OCI-LY1 (cell line): ENCODE measurements around the gene RAPGEF6.

Experiments
- H2AFZ ChIP-seq: fragments of 200-600 bp; sonication (generic), shearing (Covaris generic); 2 replicates; pipeline ENCODE4 v1.6.0; 2014; ENCODE audit warnings: antibody characterized with exemption, mild to moderate bottlenecking, low read length
- H3F3A ChIP-seq: fragments of 200-600 bp; sonication (generic), shearing (Covaris generic); 2 replicates; pipeline ENCODE4 v1.6.0; 2014; ENCODE audit warnings: mild to moderate bottlenecking, antibody characterized with exemption, low read length, moderate library complexity; ENCODE audit not compliant: insufficient read depth
- H3K27ac ChIP-seq: fragments of 200-600 bp; sonication (generic); 2 replicates; pipeline ENCODE4 v1.5.1; 2014; ENCODE audit warnings: low read length, mixed run types, mild to moderate bottlenecking, low read depth; ENCODE audit not compliant: poor library complexity, severe bottlenecking
- H3K27me3 ChIP-seq: fragments of 200-600 bp; sonication (generic); 2 replicates; pipeline ENCODE4 v1.6.0; 2014; ENCODE audit warnings: antibody characterized with exemption, mild to moderate bottlenecking, low read length, moderate library complexity; ENCODE audit not compliant: insufficient read depth
- H3K36me3 ChIP-seq: fragments of 200-600 bp; sonication (generic); 2 replicates; pipeline ENCODE4 v1.6.1; 2014; ENCODE audit warnings: mild to moderate bottlenecking, antibody characterized with exemption, low read length, moderate library complexity, mixed read lengths; ENCODE audit not compliant: insufficient read depth
- H3K4me1 ChIP-seq: fragments of 200-600 bp; sonication (generic); 2 replicates; pipeline ENCODE4 v1.5.1; 2014; ENCODE audit warnings: mild to moderate bottlenecking, low read length, moderate library complexity; ENCODE audit not compliant: insufficient read depth, severe bottlenecking
- H3K4me2 ChIP-seq: fragments of 200-600 bp; sonication (generic), shearing (Covaris generic); 2 replicates; pipeline ENCODE4 v1.6.1; 2014; ENCODE audit warnings: low read length
- H3K4me3 ChIP-seq: fragments of 200-600 bp; sonication (generic); 2 replicates; pipeline ENCODE4 v1.5.1; 2014; ENCODE audit warnings: low read length, low read depth, mild to moderate bottlenecking, mixed read lengths; ENCODE audit not compliant: poor library complexity, severe bottlenecking
- H3K79me2 ChIP-seq: fragments of 200-600 bp; shearing (Covaris generic); 2 replicates; pipeline ENCODE4 v1.6.1; 2016; ENCODE audit warnings: mixed run types, low read length, mixed read lengths; ENCODE audit not compliant: insufficient read depth
- H3K9ac ChIP-seq: fragments of 200-600 bp; sonication (generic), shearing (Covaris generic); 2 replicates; pipeline ENCODE4 v1.6.1; 2014; ENCODE audit warnings: mild to moderate bottlenecking, low read length, mixed read lengths
- H3K9me2 ChIP-seq: fragments of 200-600 bp; sonication (generic), shearing (Covaris generic); 2 replicates; pipeline ENCODE4 v1.6.1; 2014; ENCODE audit warnings: low read depth, mild to moderate bottlenecking, low read length, mixed read lengths
- H3K9me3 ChIP-seq: fragments of 200-600 bp; shearing (Covaris generic); 2 replicates; pipeline ENCODE4 v1.6.1; 2014; ENCODE audit warnings: low read length, mixed read lengths
- H4K20me1 ChIP-seq: fragments of 200-600 bp; sonication (generic), shearing (Covaris generic); 2 replicates; pipeline ENCODE4 v1.6.0; 2016; ENCODE audit warnings: mild to moderate bottlenecking, low read length; ENCODE audit not compliant: insufficient read depth
- EZH2 ChIP-seq: fragments of 200-600 bp; sonication (generic), shearing (Covaris generic); IDR thresholded peaks from 2 replicates; pipeline ENCODE4 v1.8.0; 2017; ENCODE audit warnings: borderline replicate concordance, mixed run types, mild to moderate bottlenecking, antibody characterized with exemption, low read length, moderate library complexity, mixed read lengths
- TF ChIP-seq, protein P1 (sequence below): fragments of 200-600 bp; sonication (generic), shearing (Covaris generic); IDR thresholded peaks from 2 replicates; pipeline ENCODE4 v1.5.1; 2017; ENCODE audit warnings: mild to moderate bottlenecking, antibody characterized with exemption, low read length, moderate library complexity, mixed read lengths

The RAPGEF6 gene

GRCh38 chr5:131563434-131564228, 71.4 kb downstream of the RAPGEF6 start:
- H3K9me3 ChIP-seq: no peaks in the 10 kb centered on the region
- H3K4me2 ChIP-seq: no peak overlapping the region
- no peaks in the 10 kb centered on the region for H3F3A ChIP-seq
- no peaks in the 10 kb centered on the region; the same call in 1 of the 2 replicates for H4K20me1 ChIP-seq
- no peak overlapping the region for H2AFZ ChIP-seq
- no peak overlapping the region for H3K9ac ChIP-seq
- H3K79me2 ChIP-seq: peaks cover 49% of the 10 kb centered on the region
- H3K4me3 ChIP-seq: no peak overlapping the region
- no peaks in the 10 kb centered on the region for H3K9me2 ChIP-seq
- H3K27me3 ChIP-seq: no peaks in the 10 kb centered on the region
- peaks cover 28% of the 10 kb centered on the region for H3K36me3 ChIP-seq
- no peak for TF ChIP-seq EZH2
- TF ChIP-seq, protein P1, sequence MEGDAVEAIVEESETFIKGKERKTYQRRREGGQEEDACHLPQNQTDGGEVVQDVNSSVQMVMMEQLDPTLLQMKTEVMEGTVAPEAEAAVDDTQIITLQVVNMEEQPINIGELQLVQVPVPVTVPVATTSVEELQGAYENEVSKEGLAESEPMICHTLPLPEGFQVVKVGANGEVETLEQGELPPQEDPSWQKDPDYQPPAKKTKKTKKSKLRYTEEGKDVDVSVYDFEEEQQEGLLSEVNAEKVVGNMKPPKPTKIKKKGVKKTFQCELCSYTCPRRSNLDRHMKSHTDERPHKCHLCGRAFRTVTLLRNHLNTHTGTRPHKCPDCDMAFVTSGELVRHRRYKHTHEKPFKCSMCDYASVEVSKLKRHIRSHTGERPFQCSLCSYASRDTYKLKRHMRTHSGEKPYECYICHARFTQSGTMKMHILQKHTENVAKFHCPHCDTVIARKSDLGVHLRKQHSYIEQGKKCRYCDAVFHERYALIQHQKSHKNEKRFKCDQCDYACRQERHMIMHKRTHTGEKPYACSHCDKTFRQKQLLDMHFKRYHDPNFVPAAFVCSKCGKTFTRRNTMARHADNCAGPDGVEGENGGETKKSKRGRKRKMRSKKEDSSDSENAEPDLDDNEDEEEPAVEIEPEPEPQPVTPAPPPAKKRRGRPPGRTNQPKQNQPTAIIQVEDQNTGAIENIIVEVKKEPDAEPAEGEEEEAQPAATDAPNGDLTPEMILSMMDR: no peak
- H3K27ac ChIP-seq: no peak overlapping the region
- no peaks in the 10 kb centered on the region for H3K4me1 ChIP-seq

- Histone ChIP-seq H3K27me3 (no peaks in the 10 kb centered on the region), H3K4me3 (no peak overlapping the region), H3K9me2 (no peaks in the 10 kb centered on the region), H3K9ac (no peak overlapping the region), H3K79me2 (no peaks in the 10 kb centered on the region; the same call in 1 of the 2 replicates), H3K4me1 (peaks cover 7% of the 10 kb centered on the region), H3F3A (no peaks in the 10 kb centered on the region), H3K4me2 (no peak overlapping the region), H4K20me1 (no peaks in the 10 kb centered on the region), H3K27ac (no peak overlapping the region), H3K9me3 (no peaks in the 10 kb centered on the region), H3K36me3 (peaks cover 66% of the 10 kb centered on the region), H2AFZ (no peak overlapping the region)
- TF ChIP-seq, protein P1: no peak
- TF ChIP-seq EZH2: no peak
Measured at GRCh38 chr5:131550606-131551005, 84.4 kb downstream of the RAPGEF6 start.

DNA sequence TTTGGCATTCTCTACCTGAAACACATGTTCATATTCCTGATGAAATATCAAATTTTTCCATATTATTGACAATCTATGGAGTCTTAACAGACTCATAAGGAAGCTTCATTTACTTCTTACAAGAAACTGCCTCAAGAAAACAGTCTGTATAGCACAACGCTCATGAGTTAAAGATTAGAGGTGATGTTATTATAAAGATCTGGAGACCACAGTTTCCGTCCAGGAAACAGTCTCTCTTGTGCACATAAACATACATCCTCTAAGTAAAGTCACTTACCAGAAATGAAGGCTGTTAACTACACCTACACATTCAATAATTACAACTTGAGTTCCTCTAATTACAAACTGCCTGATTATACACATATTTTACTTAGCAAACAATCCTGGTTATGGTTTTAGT, 86.9 kb downstream of the RAPGEF6 start:
- Histone ChIP-seq H3K9ac (no peak overlapping the region), H3K79me2 (no peaks in the 10 kb centered on the region; the same call in 1 of the 2 replicates), H3K27me3 (no peaks in the 10 kb centered on the region), H2AFZ (no peak overlapping the region), H3K4me1 (peaks cover 7% of the 10 kb centered on the region), H3F3A (no peaks in the 10 kb centered on the region), H3K36me3 (peaks cover 73% of the 10 kb centered on the region), H3K4me2 (no peak overlapping the region), H3K27ac (no peak overlapping the region), H4K20me1 (no peaks in the 10 kb centered on the region), H3K9me2 (no peaks in the 10 kb centered on the region), H3K9me3 (no peaks in the 10 kb centered on the region), H3K4me3 (no peak overlapping the region)
- TF ChIP-seq, protein P1: no peak
- TF ChIP-seq EZH2: no peak
